GM21786 (cell line): ENCODE measurements around the gene BNC2.

Source experiments
- ATAC-seq: cut with Tn5 transposase; IDR thresholded peaks from one replicate; pipeline ENCODE4 v1.9.1; 2021; ENCODE audit not compliant: unreplicated experiment

BNC2 gene

GRCh38 chr9:16680975-16681651 is 189.4 kb downstream of the BNC2 start:
- no peak for ATAC-seq

GRCh38 chr9:16680541-16680940 is 189.9 kb downstream of the BNC2 start:
- ATAC-seq = no peak

- ATAC-seq = no peak
Measured at GRCh38 chr9:16679327-16679821, 191.1 kb downstream of the BNC2 start.

- ATAC-seq = no peak
Measured at GRCh38 chr9:16676519-16676918, 194.0 kb downstream of the BNC2 start.

GRCh38 chr9:16675131-16675530 is 195.3 kb downstream of the BNC2 start:
- no peak for ATAC-seq

GRCh38 chr9:16673171-16673570 is 197.3 kb downstream of the BNC2 start:
- ATAC-seq = no peak

- no peak for ATAC-seq
Measured at GRCh38 chr9:16672501-16672900, 198.0 kb downstream of the BNC2 start.

GRCh38 chr9:16671591-16672137 is 198.8 kb downstream of the BNC2 start:
- no peak for ATAC-seq

- no peak for ATAC-seq
Measured at GRCh38 chr9:16670791-16671190, 199.7 kb downstream of the BNC2 start.

GRCh38 chr9:16668734-16669295 is 201.7 kb downstream of the BNC2 start:
- no peak for ATAC-seq

- no peak for ATAC-seq
Measured at GRCh38 chr9:16664211-16664610, 206.3 kb downstream of the BNC2 start.

GRCh38 chr9:16661816-16662215 is 208.7 kb downstream of the BNC2 start:
- ATAC-seq = no peak

- ATAC-seq = no peak
Measured at GRCh38 chr9:16659096-16659495, 211.4 kb downstream of the BNC2 start.

GRCh38 chr9:16656432-16657169 is 213.9 kb downstream of the BNC2 start:
- ATAC-seq = no peak

GRCh38 chr9:16654596-16655126 is 215.8 kb downstream of the BNC2 start:
- ATAC-seq = no peak

GRCh38 chr9:16653491-16654399 is 216.7 kb downstream of the BNC2 start:
- no peak for ATAC-seq

GRCh38 chr9:16652582-16652981 is 217.9 kb downstream of the BNC2 start:
- ATAC-seq = no peak

GRCh38 chr9:16651446-16651964 is 219.0 kb downstream of the BNC2 start:
- no peak for ATAC-seq

GRCh38 chr9:16645970-16646369 is 224.5 kb downstream of the BNC2 start:
- ATAC-seq = no peak

- no peak for ATAC-seq
Measured at GRCh38 chr9:16642421-16643109, 227.9 kb downstream of the BNC2 start.
